HuH-7.5 (cell line): ENCODE data around the gene PNO1.
"Not testable (repeated sequence)": the region's sequence is repeated elsewhere in the genome, so short reads cannot be mapped to it uniquely, and the experiment has no call there.

ENCODE experiments used
- DNase-seq: peaks from one replicate; pipeline ENCODE4 v3.0.0; 2011; ENCODE audit warnings: low spot score

PNO1 gene

GRCh38 chr2:68157002-68157401 lies 686 bp upstream of the PNO1 start:
- DNase-seq = peak; percentile 35

- no peak for DNase-seq
These were observed 403 bp downstream of the PNO1 start for GRCh38 chr2:68158134-68158447.

GRCh38 chr2:68163641-68164040 lies 6.0 kb downstream of the PNO1 start:
- DNase-seq = no peak

GRCh38 chr2:68167186-68167585 lies 9.5 kb downstream of the PNO1 start:
- no peak for DNase-seq

GRCh38 chr2:68169308-68169707 lies 11.6 kb downstream of the PNO1 start:
- no peak for DNase-seq

- no peak for DNase-seq
These were observed 13.5 kb downstream of the PNO1 start for GRCh38 chr2:68171146-68171545.

- no peak for DNase-seq
These were observed 14.0 kb downstream of the PNO1 start for GRCh38 chr2:68171684-68172083.

- no peak for DNase-seq
These were observed 14.8 kb downstream of the PNO1 start for GRCh38 chr2:68172521-68172920.

- no peak for DNase-seq
These were observed 15.5 kb downstream of the PNO1 start for GRCh38 chr2:68172990-68173700.

- DNase-seq = not testable (repeated sequence)
These were observed 17.5 kb downstream of the PNO1 start for GRCh38 chr2:68175210-68175609.

GRCh38 chr2:68176657-68177056 lies 19.0 kb downstream of the PNO1 start:
- no peak for DNase-seq

- DNase-seq = no peak
These were observed 19.9 kb downstream of the PNO1 start for GRCh38 chr2:68177541-68177940.

GRCh38 chr2:68178432-68178831 lies 20.7 kb downstream of the PNO1 start:
- no peak for DNase-seq

- DNase-seq = no peak
These were observed 21.4 kb downstream of the PNO1 start for GRCh38 chr2:68178954-68179627.

- no peak for DNase-seq
These were observed 25.2 kb downstream of the PNO1 start for GRCh38 chr2:68182902-68183301.

- peak; percentile 6 for DNase-seq
These were observed 28.0 kb downstream of the PNO1 start for GRCh38 chr2:68185541-68186164.

GRCh38 chr2:68187329-68187728 lies 29.6 kb downstream of the PNO1 start:
- no peak for DNase-seq

- DNase-seq = no peak
These were observed 31.1 kb downstream of the PNO1 start for GRCh38 chr2:68188831-68189230.

GRCh38 chr2:68189991-68190784 lies 32.5 kb downstream of the PNO1 start:
- no peak for DNase-seq

- no peak for DNase-seq
These were observed 33.5 kb downstream of the PNO1 start for GRCh38 chr2:68190991-68191731.

- no peak for DNase-seq
These were observed 35.5 kb downstream of the PNO1 start for GRCh38 chr2:68193144-68193543.

GRCh38 chr2:68193787-68194372 lies 36.2 kb downstream of the PNO1 start:
- DNase-seq = no peak
